B cell (primary cell): ENCODE results near the gene SLC2A11. TPM values are rescaled to one million over a fixed set of nuclear protein-coding genes. Genes with fewer than 3 reads are reported as not detected.

Experiments used
- ATAC-seq: fragments of 200-7000 bp; cut with Tn5 transposase; one replicate; pipeline ENCODE4 v1.10.0; 2021; ENCODE audit warnings: low read depth, mild to moderate bottlenecking, moderate number of reproducible peaks, moderate library complexity
- CTCF ChIA-PET: fragments of 350-600 bp; sonication (Branson Sonifier 250); formaldehyde crosslinking; loops from one replicate; lab custom pipeline; 2021; ENCODE audit warnings: antibody characterized with exemption, inconsistent platforms; lab: Charles Lee
- POLR2A ChIA-PET: fragments of 350-600 bp; sonication (Branson Sonifier 250); formaldehyde crosslinking; loops from one replicate; lab custom pipeline; 2021; ENCODE audit warnings: antibody characterized with exemption; lab: Charles Lee
- DNase-seq: peaks from one replicate; pipeline ENCODE4 v3.0.0; 2013
- H2AFZ ChIP-seq: 2 replicates; pipeline ENCODE4 v1.6.1; 2012; ENCODE audit warnings: mild to moderate bottlenecking, low read depth, low read length; ENCODE audit not compliant: insufficient read depth, poor library complexity, severe bottlenecking
- H3K27ac ChIP-seq, 2 donors: 1 replicate in 1 of 2; 2 replicates in 1 of 2; pipeline ENCODE4 v1.5.1; 2012 to 2013; ENCODE audit warnings: low read length in 2 of 2, mild to moderate bottlenecking in 2 of 2, moderate library complexity in 1 of 2
- H3K27me3 ChIP-seq, 4 experiments: fragments of 200-600 bp in 1 of 4; sonication (generic) in 1 of 4; replicated peaks in 1 of 4; 1 replicate in 2 of 4; 2 replicates in 2 of 4; pipeline versions ENCODE4 v1.6.1 to v1.7.0; 2013 to 2016; ENCODE audit warnings: low read length in 3 of 4, mild to moderate bottlenecking in 2 of 4, mixed read lengths in 1 of 4, moderate library complexity in 1 of 4; ENCODE audit not compliant: insufficient read depth in 4 of 4, control insufficient read depth in 3 of 4; ENCODE audit errors: control extremely low read depth in 1 of 4
- H3K36me3 ChIP-seq, 2 experiments: replicated peaks in 1 of 2; 1 replicate in 1 of 2; 2 replicates in 1 of 2; pipeline versions ENCODE4 v1.6.1 to v1.7.1; 2013; ENCODE audit warnings: low read length in 1 of 2; ENCODE audit not compliant: insufficient read depth in 2 of 2, control insufficient read depth in 1 of 2; ENCODE audit errors: control extremely low read depth in 1 of 2, extremely low read depth in 1 of 2
- H3K4me1 ChIP-seq, 2 donors: fragments of 200-600 bp in 1 of 2; sonication (generic) in 1 of 2; 1 replicate in 1 of 2; 2 replicates in 1 of 2; pipeline versions ENCODE4 v1.5.1 to v1.6.1; 2013 to 2017; ENCODE audit warnings: low read length in 2 of 2; ENCODE audit not compliant: control insufficient read depth in 2 of 2, insufficient read depth in 2 of 2
- H3K4me2 ChIP-seq: replicated peaks from 2 replicates; pipeline ENCODE3; 2012; ENCODE audit warnings: mild to moderate bottlenecking, low read depth, low read length; ENCODE audit not compliant: poor library complexity, severe bottlenecking
- H3K4me3 ChIP-seq, 5 experiments: fragments of 200-600 bp in 1 of 5; sonication (generic) in 1 of 5; 1 replicate in 3 of 5; 2 replicates in 2 of 5; pipeline versions ENCODE4 v1.5.1 to v1.7.0; 2011 to 2016; ENCODE audit warnings: low read length in 4 of 5, mild to moderate bottlenecking in 4 of 5, low read depth in 2 of 5, control low read depth in 1 of 5, moderate library complexity in 1 of 5; ENCODE audit not compliant: insufficient read depth in 1 of 5; ENCODE audit errors: control extremely low read depth in 1 of 5, extremely low read depth in 1 of 5
- H3K79me2 ChIP-seq: fragments of 200-600 bp; sonication (generic); one replicate; pipeline ENCODE4 v1.6.0; 2016; ENCODE audit warnings: low read length; ENCODE audit not compliant: control insufficient read depth, insufficient read depth
- H3K9ac ChIP-seq: fragments of 200-600 bp; sonication (generic); 2 replicates; pipeline ENCODE4 v1.6.1; 2017; ENCODE audit warnings: mild to moderate bottlenecking, low read length, moderate library complexity
- H3K9me3 ChIP-seq, 3 donors: one replicate each; pipeline versions ENCODE4 v1.6.1 to v1.7.1; 2013; ENCODE audit warnings: low read length in 2 of 3; ENCODE audit not compliant: control insufficient read depth in 2 of 3, insufficient read depth in 1 of 3; ENCODE audit errors: control extremely low read depth in 1 of 3
- H4K20me1 ChIP-seq: 2 replicates; pipeline ENCODE4 v1.6.0; 2012; ENCODE audit warnings: mild to moderate bottlenecking, low read length; ENCODE audit not compliant: insufficient read depth, control insufficient read depth, poor library complexity, severe bottlenecking
- H3K27ac Mint-ChIP-seq: one replicate; pipeline ENCODE4 v1.8.0; 2021; ENCODE audit warnings: mixed read lengths
- H3K27me3 Mint-ChIP-seq: one replicate; pipeline ENCODE4 v1.8.0; 2021; ENCODE audit warnings: mixed read lengths
- H3K4me1 Mint-ChIP-seq: one replicate; pipeline ENCODE4 v1.8.0; 2021; ENCODE audit warnings: mixed read lengths
- H3K4me3 Mint-ChIP-seq: one replicate; pipeline ENCODE4 v1.8.0; 2021; ENCODE audit warnings: mixed read lengths
- H3K9me3 Mint-ChIP-seq: one replicate; pipeline ENCODE4 v1.8.0; 2022; ENCODE audit warnings: mixed read lengths; ENCODE audit not compliant: insufficient read depth
- CTCF ChIP-seq: fragments of 200-600 bp; IDR thresholded peaks from one replicate; pipeline ENCODE4 v1.8.0; 2022; ENCODE audit warnings: antibody characterized with exemption, mild to moderate bottlenecking
- EZH2 ChIP-seq: IDR thresholded peaks from 2 replicates; pipeline ENCODE4 v1.6.1; 2012; ENCODE audit warnings: borderline replicate concordance, low read depth, mild to moderate bottlenecking, moderate library complexity, low read length; ENCODE audit not compliant: insufficient read depth, poor library complexity, severe bottlenecking
- WGBS: methylation state at CpG from one replicate; pipeline ENCODE4 v1.1.5; 2013; ENCODE audit warnings: missing lambda C conversion rate; ENCODE audit not compliant: insufficient coverage; 5-methylcytosine and 5-hydroxymethylcytosine counted together
- intact Hi-C: fragments of 100-400 bp; cut with micrococcal nuclease; formaldehyde crosslinking; loops from one replicate; pipeline ENCODE4 v1.10.0; 2022
- polyA plus RNA-seq: library from polyadenylated mRNA; depleted of rRNA; stranded (reverse); fragments of >200 nt; gene quantifications from 2 replicates; pipeline ENCODE4 v1.2.3, GENCODE V29; 2012
- total RNA-seq, 2 donors: library from RNA; stranded (reverse); fragments of 120-200 nt in 1 of 2; gene quantifications; 1 replicate in 1 of 2; 2 replicates in 1 of 2; pipeline versions ENCODE4 v1.2.3 to v1.2.4, GENCODE V29; 2013 to 2022

SLC2A11 gene
- total and polyA plus RNA-seq, 2 donors (not counting 1 experiment from before 2014, with no cell fraction given) = 38.6 to 54.3 TPM

DNA sequence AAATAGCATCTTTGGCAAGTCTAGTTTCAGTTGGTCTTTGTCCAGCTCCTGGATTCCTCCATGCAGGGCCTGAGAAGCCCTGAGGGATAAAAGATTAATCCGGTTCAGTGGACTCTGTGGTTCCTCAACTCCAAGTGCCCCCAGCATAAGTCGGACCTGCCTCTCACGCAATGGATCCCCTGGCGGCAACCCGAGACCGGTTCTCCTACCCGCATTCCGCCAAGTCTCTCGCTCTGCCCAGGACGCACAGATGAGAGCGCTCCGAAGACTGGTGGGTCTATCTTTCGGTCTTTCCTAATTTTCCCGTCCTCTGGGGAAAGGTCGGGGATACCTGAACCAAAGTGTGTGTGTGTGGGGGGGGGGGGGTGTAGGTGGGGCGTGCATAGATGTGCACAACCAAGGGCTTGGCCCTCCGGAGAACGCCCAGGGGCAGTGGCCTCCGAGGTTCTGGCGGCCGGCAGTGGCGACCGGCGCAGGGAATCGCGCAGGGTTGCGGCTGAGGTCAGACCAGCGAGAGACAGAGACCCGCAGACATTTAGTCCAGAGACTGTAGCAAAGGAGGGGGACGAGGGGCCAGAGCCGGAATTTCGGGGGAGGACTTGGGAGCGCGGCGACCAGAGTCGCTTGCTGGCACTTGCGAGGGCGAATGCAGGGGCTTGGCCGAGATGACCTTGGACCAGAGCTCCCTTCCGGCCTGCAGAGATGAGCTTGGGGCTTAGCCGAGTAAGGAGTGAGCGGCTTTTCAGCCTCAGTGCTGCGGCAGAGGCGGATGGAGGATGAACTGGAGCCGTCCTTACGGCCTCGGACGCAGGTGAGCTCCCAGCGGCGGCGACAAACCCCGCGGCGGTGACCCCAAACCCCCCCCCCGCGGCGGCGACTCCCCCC is 712 bp upstream of the SLC2A11 start:
- Mint-ChIP-seq H3K4me1 (peaks cover 23% of the 10 kb centered on the region), H3K9me3 (no peaks in the 10 kb centered on the region), H3K27me3 (no peaks in the 10 kb centered on the region), H3K27ac (peak overlapping the region; percentile 99), H3K4me3 (peak overlapping the region; percentile 95)
- Histone ChIP-seq H3K4me1 (peaks cover 15 to 25% of the 10 kb centered on the region in 2 donors), H3K79me2 (peaks cover 23% of the 10 kb centered on the region), H3K4me2 (peak overlapping the region; percentile 95), H3K27ac (peak overlapping the region; percentile 78 to 81), H3K27me3 (no peaks in the 10 kb centered on the region), H2AFZ (peak overlapping the region; percentile 99), H3K9me3 (no peaks in the 10 kb centered on the region), H3K9ac (peak overlapping the region; percentile 93), H4K20me1 (no peaks in the 10 kb centered on the region), H3K36me3 (no peaks in the 10 kb centered on the region), H3K4me3 (peak overlapping the region; percentile 46 to 94 (median 86))
- intact Hi-C loops = loop anchor here (5.0 kb wide), 3 partner anchors 35 to 140 kb away; partner anchors contain the start of gene MIF
- ATAC-seq (peak; percentile 35), DNase-seq (peak; percentile 70)
- TF ChIP-seq CTCF (peak; percentile 11), EZH2 (no peak)
- 1% methylated on average over 39 of the region's 58 CpGs for WGBS
- POLR2A ChIA-PET = interaction anchor here (0.5 to 2.3 kb wide), 26 partner anchors 8 to 594 kb away, joined by 3 to 50 read pairs (median 6); partner anchors contain the start of genes CHCHD10, DERL3, MIF and MMP11
- CTCF ChIA-PET = interaction anchor here (0.6 to 3.7 kb wide), 17 partner anchors 8 to 229 kb away, joined by 3 to 39 read pairs (median 5); partner anchors contain the start of genes CHCHD10, MIF, MMP11 and VPREB3
